ENCODE results near the gene ENO1.

DNA sequence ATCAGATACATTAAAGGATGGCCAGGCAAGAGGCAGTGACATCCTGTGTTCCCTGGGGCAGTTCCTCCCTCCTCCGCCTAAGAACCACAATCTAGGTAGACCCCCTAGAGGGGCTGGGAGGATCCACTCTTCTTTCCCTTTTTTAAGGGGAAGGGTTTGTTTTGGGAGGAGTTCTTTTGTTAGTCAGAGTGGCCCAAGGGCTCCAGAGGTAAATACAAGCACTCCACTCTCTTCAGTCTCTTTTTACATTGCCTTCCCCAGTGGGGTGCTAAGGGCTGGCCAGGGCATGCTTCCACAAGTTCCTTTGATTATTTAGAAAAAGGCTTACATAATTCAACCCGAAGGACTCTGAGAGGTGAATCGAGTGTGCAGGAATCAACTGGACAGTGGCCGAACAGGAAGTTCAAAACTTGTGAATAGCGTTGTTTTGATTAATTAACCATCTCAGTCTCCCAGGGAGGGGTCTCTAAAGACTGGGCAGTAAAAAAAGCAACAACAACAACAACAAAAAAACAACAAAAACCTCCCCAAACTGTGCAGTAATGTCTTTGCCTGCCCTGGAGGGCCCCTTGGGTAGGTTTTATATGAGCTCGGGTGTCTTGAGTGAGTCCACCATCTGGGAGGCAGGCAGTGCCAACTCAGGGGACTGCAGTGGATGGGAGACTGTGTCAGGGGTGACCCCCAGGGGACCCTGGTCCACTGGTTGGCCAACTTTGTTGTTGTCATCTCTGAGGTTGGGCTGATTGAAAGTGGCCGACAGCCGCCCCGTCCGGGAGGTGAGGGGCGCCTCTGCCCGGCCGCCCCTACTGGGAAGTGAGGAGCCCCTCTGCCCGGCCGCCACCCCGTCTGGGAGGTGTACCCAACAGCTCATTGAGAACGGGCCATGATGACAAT is 33.2 kb upstream of the ENO1 start:
- TF ChIP-seq CTCF (IDR thresholded peaks at IDR 0.05), result no peak
- no peak for TF ChIP-seq POLR2A (IDR thresholded peaks at IDR 0.05)
- no peak for TF ChIP-seq POLR2AphosphoS5 (IDR thresholded peaks at IDR 0.05)
- TF ChIP-seq EP300 (IDR thresholded peaks at IDR 0.05), result no peak

Data from upper lobe of left lung (tissue), 4 donors.